Activated CD4-positive, alpha-beta memory T cell treated with anti-CD3 and anti-CD28 coated beads, Interleukin-2, amount 10 ng/mL, durations not matched to agents 7 days and 5 days (primary cell): ENCODE data around the gene HSPA8. TPM values are rescaled to one million over a fixed set of nuclear protein-coding genes. Genes with fewer than 3 reads are reported as not detected.
"Not testable (repeated sequence)": the region's sequence is repeated elsewhere in the genome, so short reads cannot be mapped to it uniquely, and the experiment has no call there.

Source experiments
- CTCF ChIA-PET: fragments of 350-600 bp; sonication (Branson Sonifier 250); formaldehyde crosslinking; loops from one replicate; lab custom pipeline; 2021; ENCODE audit warnings: antibody characterized with exemption, inconsistent platforms; lab: Charles Lee
- POLR2A ChIA-PET: fragments of 350-600 bp; sonication (Branson Sonifier 250); formaldehyde crosslinking; loops from one replicate; lab custom pipeline; 2021; ENCODE audit warnings: antibody characterized with exemption; lab: Charles Lee
- DNase-seq: peaks from one replicate; pipeline ENCODE4 v3.0.0-alpha.2; 2020
- H3K27ac Mint-ChIP-seq: one replicate; pipeline ENCODE4 v1.8.0; 2021; ENCODE audit warnings: mild to moderate bottlenecking, mixed read lengths
- H3K27me3 Mint-ChIP-seq: one replicate; pipeline ENCODE4 v1.8.0; 2021; ENCODE audit warnings: mixed read lengths
- H3K36me3 Mint-ChIP-seq: one replicate; pipeline ENCODE4 v1.8.0; 2021; ENCODE audit warnings: low read depth, mixed read lengths
- H3K4me1 Mint-ChIP-seq: one replicate; pipeline ENCODE4 v1.8.0; 2021; ENCODE audit warnings: mixed read lengths
- H3K4me3 Mint-ChIP-seq: one replicate; pipeline ENCODE4 v1.8.0; 2021; ENCODE audit warnings: mild to moderate bottlenecking, mixed read lengths
- H3K9me3 Mint-ChIP-seq: one replicate; pipeline ENCODE4 v1.8.0; 2021; ENCODE audit warnings: mixed read lengths
- total RNA-seq, 2 experiments: library from RNA; stranded (reverse); gene quantifications; one replicate each; pipeline ENCODE4 v1.2.3, GENCODE V29; 2021

Gene HSPA8
- total RNA-seq, 2 experiments from 2014 or later, result 1,570 to 1,577 TPM

GRCh38 chr11:123088896-123089295, 27.0 kb upstream of the HSPA8 start:
- CTCF ChIA-PET, result interaction anchor here (0.6 to 3.1 kb wide), 9 partner anchors 10 to 172 kb away, joined by 3 to 18 read pairs (median 4); no protein-coding TSS in a partner anchor
- not testable (repeated sequence) for H3K9me3 Mint-ChIP-seq, H3K36me3 Mint-ChIP-seq, DNase-seq, H3K4me3 Mint-ChIP-seq, H3K27me3 Mint-ChIP-seq, H3K27ac Mint-ChIP-seq
- H3K4me1 Mint-ChIP-seq, result peaks cover 39% of the 10 kb centered on the region
- POLR2A ChIA-PET, result interaction anchor here (0.9 to 13.5 kb wide), 4 partner anchors 13 to 33 kb away, joined by 3 to 391 read pairs (median 3); partner anchors contain the start of gene HSPA8

GRCh38 chr11:123087657-123088056, 25.7 kb upstream of the HSPA8 start:
- not testable (repeated sequence) for H3K9me3 Mint-ChIP-seq, H3K36me3 Mint-ChIP-seq, H3K27me3 Mint-ChIP-seq
- peak; percentile 56 for DNase-seq
- Mint-ChIP-seq H3K4me3 (peak overlapping the region; percentile 55), H3K27ac (peak overlapping the region; percentile 93), H3K4me1 (peaks cover 52% of the 10 kb centered on the region)
- CTCF ChIA-PET, result interaction anchor here (0.7 to 3.1 kb wide), 11 partner anchors 16 to 174 kb away, joined by 3 to 18 read pairs (median 6); partner anchors contain the start of gene HSPA8
- POLR2A ChIA-PET, result interaction anchor here (1.1 to 13.5 kb wide), 3 partner anchors 9 to 34 kb away, joined by 3 to 391 read pairs (median 4); partner anchors contain the start of gene HSPA8

- Mint-ChIP-seq H3K4me1 (peaks cover 60% of the 10 kb centered on the region), H3K4me3 (no peak overlapping the region), H3K9me3 (peaks cover 6% of the 10 kb centered on the region), H3K36me3 (peaks cover 5% of the 10 kb centered on the region), H3K27ac (peak overlapping the region; percentile 93), H3K27me3 (no peaks in the 10 kb centered on the region)
- CTCF ChIA-PET, result interaction anchor here (0.8 to 2.4 kb wide), 6 partner anchors 15 to 161 kb away, joined by 3 to 13 read pairs (median 6); partner anchors contain the start of gene HSPA8
- POLR2A ChIA-PET, result interaction anchor here (13.5 kb wide), 1 partner anchor 21 kb away, joined by 391 read pairs; the partner anchor contains the start of gene HSPA8
- DNase-seq, result no peak
Measured at GRCh38 chr11:123086305-123086704, 24.4 kb upstream of the HSPA8 start.

GRCh38 chr11:123085497-123085896, 23.6 kb upstream of the HSPA8 start:
- no peak overlapping the region for H3K27ac Mint-ChIP-seq
- H3K9me3 Mint-ChIP-seq, result peaks cover 6% of the 10 kb centered on the region
- ChIA-PET CTCF (interaction anchor here (1.2 to 2.1 kb wide), 5 partner anchors 9 to 25 kb away, joined by 3 to 7 read pairs (median 3); no protein-coding TSS in a partner anchor), POLR2A (interaction anchor here (13.5 kb wide), 1 partner anchor 20 kb away, joined by 391 read pairs; the partner anchor contains the start of gene HSPA8)
- no peak overlapping the region for H3K4me3 Mint-ChIP-seq
- no peak for DNase-seq
- peaks cover 60% of the 10 kb centered on the region for H3K4me1 Mint-ChIP-seq
- no peaks in the 10 kb centered on the region for H3K27me3 Mint-ChIP-seq
- peaks cover 5% of the 10 kb centered on the region for H3K36me3 Mint-ChIP-seq

GRCh38 chr11:123084454-123084853, 22.5 kb upstream of the HSPA8 start:
- Mint-ChIP-seq H3K36me3 (peaks cover 5% of the 10 kb centered on the region), H3K4me1 (peaks cover 62% of the 10 kb centered on the region), H3K27ac (peak overlapping the region; percentile 26), H3K4me3 (no peak overlapping the region), H3K27me3 (no peaks in the 10 kb centered on the region), H3K9me3 (peaks cover 6% of the 10 kb centered on the region)
- DNase-seq, result no peak
- ChIA-PET CTCF (interaction anchor here (0.6 to 1.9 kb wide), 5 partner anchors 11 to 497 kb away, joined by 3 to 8 read pairs (median 4); no protein-coding TSS in a partner anchor), POLR2A (interaction anchor here (13.5 kb wide), 1 partner anchor 19 kb away, joined by 391 read pairs; the partner anchor contains the start of gene HSPA8)

GRCh38 chr11:123083623-123084029, 21.7 kb upstream of the HSPA8 start:
- H3K27ac Mint-ChIP-seq, result peak overlapping the region; percentile 76
- POLR2A ChIA-PET, result interaction anchor here (0.7 to 13.5 kb wide), 5 partner anchors 9 to 150 kb away, joined by 3 to 391 read pairs (median 3); partner anchors contain the start of gene HSPA8

GRCh38 chr11:123082977-123083376, 21.0 kb upstream of the HSPA8 start:
- peak overlapping the region; percentile 53 for H3K4me3 Mint-ChIP-seq
- CTCF ChIA-PET, result interaction anchor here (0.8 to 1.9 kb wide), 4 partner anchors 19 to 26 kb away, joined by 3 to 8 read pairs (median 4); partner anchors contain the start of gene HSPA8

More at GRCh38 chr11:123083623-123084029, 21.7 kb upstream of the HSPA8 start:
- H3K36me3 Mint-ChIP-seq, result peaks cover 5% of the 10 kb centered on the region
- H3K27me3 Mint-ChIP-seq, result no peaks in the 10 kb centered on the region
- peak; percentile 82 for DNase-seq
- H3K4me1 Mint-ChIP-seq, result peaks cover 57% of the 10 kb centered on the region
- CTCF ChIA-PET, result interaction anchor here (0.6 to 1.9 kb wide), 6 partner anchors 18 to 497 kb away, joined by 3 to 8 read pairs (median 4); partner anchors contain the start of gene HSPA8
- peak overlapping the region; percentile 59 for H3K4me3 Mint-ChIP-seq
- H3K9me3 Mint-ChIP-seq, result peaks cover 6% of the 10 kb centered on the region

GRCh38 chr11:123080015-123080414, 18.1 kb upstream of the HSPA8 start:
- Mint-ChIP-seq H3K27me3 (no peaks in the 10 kb centered on the region), H3K4me3 (no peak overlapping the region), H3K9me3 (peaks cover 6% of the 10 kb centered on the region), H3K27ac (no peak overlapping the region), H3K36me3 (peaks cover 8% of the 10 kb centered on the region), H3K4me1 (peaks cover 35% of the 10 kb centered on the region)
- CTCF ChIA-PET, result interaction anchor here (1.2 to 2.1 kb wide), 5 partner anchors 10 to 26 kb away, joined by 3 to 5 read pairs (median 4); no protein-coding TSS in a partner anchor
- DNase-seq, result no peak
- POLR2A ChIA-PET, result interaction anchor here (13.5 kb wide), 1 partner anchor 15 kb away, joined by 391 read pairs; the partner anchor contains the start of gene HSPA8

More at GRCh38 chr11:123082977-123083376, 21.0 kb upstream of the HSPA8 start:
- peaks cover 6% of the 10 kb centered on the region for H3K9me3 Mint-ChIP-seq
- DNase-seq, result no peak
- H3K4me1 Mint-ChIP-seq, result peaks cover 52% of the 10 kb centered on the region
- peak overlapping the region; percentile 48 for H3K27ac Mint-ChIP-seq
- POLR2A ChIA-PET, result interaction anchor here (0.7 to 13.5 kb wide), 4 partner anchors 8 to 150 kb away, joined by 3 to 391 read pairs (median 3); partner anchors contain the start of gene HSPA8
- H3K36me3 Mint-ChIP-seq, result peaks cover 5% of the 10 kb centered on the region
- H3K27me3 Mint-ChIP-seq, result no peaks in the 10 kb centered on the region

- CTCF ChIA-PET, result no interaction called here
- no peak overlapping the region for H3K27ac Mint-ChIP-seq
- POLR2A ChIA-PET, result interaction anchor here (13.5 kb wide), 1 partner anchor 11 kb away, joined by 391 read pairs; the partner anchor contains the start of gene HSPA8
- H3K9me3 Mint-ChIP-seq, result no peaks in the 10 kb centered on the region
- no peaks in the 10 kb centered on the region for H3K27me3 Mint-ChIP-seq
- no peak for DNase-seq
- H3K36me3 Mint-ChIP-seq, result peaks cover 8% of the 10 kb centered on the region
- H3K4me3 Mint-ChIP-seq, result no peak overlapping the region
- peaks cover 28% of the 10 kb centered on the region for H3K4me1 Mint-ChIP-seq
Measured at GRCh38 chr11:123076484-123076883, 14.5 kb upstream of the HSPA8 start.

- CTCF ChIA-PET, result interaction anchor here (1.2 to 1.3 kb wide), 3 partner anchors 9 to 19 kb away, joined by 3 to 4 read pairs (median 3); no protein-coding TSS in a partner anchor
- POLR2A ChIA-PET, result interaction anchor here (1.2 to 17.8 kb wide), 4 partner anchors 10 to 27 kb away, joined by 3 to 391 read pairs (median 78); partner anchors contain the start of gene HSPA8
- DNase-seq, result no peak
- H3K4me3 Mint-ChIP-seq, result no peak overlapping the region
- no peaks in the 10 kb centered on the region for H3K27me3 Mint-ChIP-seq
- peaks cover 49% of the 10 kb centered on the region for H3K4me1 Mint-ChIP-seq
- H3K9me3 Mint-ChIP-seq, result no peaks in the 10 kb centered on the region
- peaks cover 8% of the 10 kb centered on the region for H3K36me3 Mint-ChIP-seq
- no peak overlapping the region for H3K27ac Mint-ChIP-seq
Measured at GRCh38 chr11:123073343-123074057, 11.6 kb upstream of the HSPA8 start.

- peaks cover 54% of the 10 kb centered on the region for H3K4me1 Mint-ChIP-seq
- no peak overlapping the region for H3K4me3 Mint-ChIP-seq
- POLR2A ChIA-PET, result interaction anchor here (1.2 to 17.8 kb wide), 3 partner anchors 10 to 15 kb away, joined by 4 to 391 read pairs (median 151); partner anchors contain the start of gene HSPA8
- peaks cover 8% of the 10 kb centered on the region for H3K36me3 Mint-ChIP-seq
- no peaks in the 10 kb centered on the region for H3K27me3 Mint-ChIP-seq
- H3K9me3 Mint-ChIP-seq, result no peaks in the 10 kb centered on the region
- DNase-seq, result no peak
- CTCF ChIA-PET, result interaction anchor here (1.2 to 1.3 kb wide), 3 partner anchors 9 to 18 kb away, joined by 3 to 4 read pairs (median 3); no protein-coding TSS in a partner anchor
- no peak overlapping the region for H3K27ac Mint-ChIP-seq
Measured at GRCh38 chr11:123072762-123073161, 10.8 kb upstream of the HSPA8 start.

GRCh38 chr11:123072332-123072761, 10.4 kb upstream of the HSPA8 start:
- Mint-ChIP-seq H3K27ac (no peak overlapping the region), H3K9me3 (no peaks in the 10 kb centered on the region), H3K4me1 (peaks cover 55% of the 10 kb centered on the region), H3K27me3 (no peaks in the 10 kb centered on the region), H3K4me3 (no peak overlapping the region), H3K36me3 (peaks cover 8% of the 10 kb centered on the region)
- POLR2A ChIA-PET, result interaction anchor here (1.2 to 17.8 kb wide), 3 partner anchors 11 to 15 kb away, joined by 4 to 391 read pairs (median 151); partner anchors contain the start of gene HSPA8
- CTCF ChIA-PET, result interaction anchor here (1.2 to 1.6 kb wide), 5 partner anchors 10 to 189 kb away, joined by 3 to 6 read pairs (median 4); no protein-coding TSS in a partner anchor
- no peak for DNase-seq
